ENCODE measurements around the gene HPCAL1.

The HPCAL1 gene

DNA sequence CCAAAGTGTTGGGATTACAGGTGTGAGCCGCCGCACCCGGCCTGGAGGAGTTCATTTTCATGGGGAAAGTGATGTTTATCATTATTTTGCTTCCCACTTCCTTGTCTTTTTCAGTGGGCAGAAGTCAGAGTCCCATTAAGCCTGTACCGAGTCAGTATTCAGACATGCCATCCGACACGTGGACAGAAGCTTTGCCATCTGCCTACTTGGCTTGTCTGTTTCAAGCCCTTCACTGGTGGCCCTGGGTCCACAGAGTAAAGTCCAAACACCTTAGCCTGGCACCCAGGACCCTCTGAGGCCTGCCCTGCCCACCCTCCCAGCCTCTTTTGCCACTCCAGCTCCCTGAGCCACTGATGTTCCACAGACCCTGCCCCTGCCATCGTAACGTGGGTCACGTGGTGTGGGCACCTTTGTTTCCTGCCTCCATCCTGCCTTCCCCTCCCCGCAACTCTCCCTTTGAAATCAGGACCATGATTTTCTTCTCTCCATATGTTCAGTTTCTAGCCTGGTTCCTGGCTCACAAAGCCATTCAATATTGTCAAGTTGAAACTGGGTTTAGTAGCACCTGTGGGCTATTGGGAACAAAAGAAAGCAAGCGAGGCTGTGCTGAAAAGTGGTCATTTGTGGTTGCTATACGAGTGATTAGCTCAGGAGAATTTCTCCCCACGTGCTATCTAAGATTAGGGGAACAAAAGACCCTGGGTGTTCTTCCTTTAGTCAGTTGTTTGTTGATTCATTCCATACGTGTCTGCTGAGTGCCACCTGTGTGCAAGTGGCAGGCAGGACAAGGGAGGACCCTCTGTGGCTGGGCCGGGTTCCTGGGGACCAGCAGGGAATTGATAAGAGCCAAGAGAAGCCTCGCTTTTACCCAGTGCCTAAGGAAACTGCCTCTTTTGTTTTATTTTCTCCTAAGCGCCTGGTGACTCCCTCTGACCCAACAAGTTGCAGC, 150.5 kb downstream of the HPCAL1 start:
- TF ChIP-seq TCF12 (IDR thresholded peaks at IDR 0.05; ENCODE audit: low read depth) (no peak), EGR1 (IDR thresholded peaks at IDR 0.05) (no peak), ZBTB7A (IDR thresholded peaks at IDR 0.05; ENCODE audit: low read depth) (no peak), CEBPB (IDR thresholded peaks at IDR 0.05) (no peak), YY1 (IDR thresholded peaks at IDR 0.05; ENCODE audit: low read depth) (no peak), TAF1 (IDR thresholded peaks at IDR 0.05; ENCODE audit: low read depth) (no peak), USF1 (IDR thresholded peaks at IDR 0.05) (no peak), CREB1 (IDR thresholded peaks at IDR 0.05; ENCODE audit: low read depth) (no peak), RAD21 (IDR thresholded peaks at IDR 0.05; ENCODE audit: low read depth) (no peak), TEAD4 (IDR thresholded peaks at IDR 0.05) (no peak), MAX (IDR thresholded peaks at IDR 0.05) (no peak), REST (IDR thresholded peaks at IDR 0.05; ENCODE audit: low read depth) (no peak), EP300 (IDR thresholded peaks at IDR 0.05; ENCODE audit: borderline replicate concordance) (no peak)

DNA sequence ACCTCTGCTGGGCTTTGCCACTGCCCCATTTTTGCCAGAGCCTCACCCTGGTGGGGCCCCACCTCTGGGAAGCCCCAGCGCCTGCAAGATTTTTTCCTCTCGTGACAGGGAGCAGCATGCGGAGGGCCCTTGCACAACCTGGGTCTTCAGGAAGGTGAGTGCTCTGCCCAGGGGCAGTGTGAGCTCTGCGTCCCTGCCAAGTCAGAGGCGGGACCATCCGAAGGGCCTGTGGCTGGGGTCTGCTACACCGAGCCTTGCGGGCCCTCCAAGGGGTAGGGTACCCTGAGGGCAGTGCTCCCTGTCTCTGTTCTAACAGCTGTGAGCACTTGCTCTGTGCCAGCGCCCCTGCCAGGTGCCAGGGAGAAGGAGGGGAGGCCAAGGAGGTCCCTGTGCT, 151.2 kb downstream of the HPCAL1 start:
- TF ChIP-seq RAD21 (IDR thresholded peaks at IDR 0.05; ENCODE audit: low read depth) (no peak), MAX (IDR thresholded peaks at IDR 0.05) (no peak), ZBTB7A (IDR thresholded peaks at IDR 0.05; ENCODE audit: low read depth) (no peak), TEAD4 (IDR thresholded peaks at IDR 0.05) (no peak), USF1 (IDR thresholded peaks at IDR 0.05) (no peak), NFIC (IDR thresholded peaks at IDR 0.05) (no peak)

- TF ChIP-seq FOXM1 (IDR thresholded peaks at IDR 0.05; ENCODE audit: borderline replicate concordance, low read depth) (no peak), REST (IDR thresholded peaks at IDR 0.05; ENCODE audit: low read depth) (no peak)
These were observed 151.8 kb downstream of the HPCAL1 start for GRCh38 chr2:10454505-10454904.

DNA sequence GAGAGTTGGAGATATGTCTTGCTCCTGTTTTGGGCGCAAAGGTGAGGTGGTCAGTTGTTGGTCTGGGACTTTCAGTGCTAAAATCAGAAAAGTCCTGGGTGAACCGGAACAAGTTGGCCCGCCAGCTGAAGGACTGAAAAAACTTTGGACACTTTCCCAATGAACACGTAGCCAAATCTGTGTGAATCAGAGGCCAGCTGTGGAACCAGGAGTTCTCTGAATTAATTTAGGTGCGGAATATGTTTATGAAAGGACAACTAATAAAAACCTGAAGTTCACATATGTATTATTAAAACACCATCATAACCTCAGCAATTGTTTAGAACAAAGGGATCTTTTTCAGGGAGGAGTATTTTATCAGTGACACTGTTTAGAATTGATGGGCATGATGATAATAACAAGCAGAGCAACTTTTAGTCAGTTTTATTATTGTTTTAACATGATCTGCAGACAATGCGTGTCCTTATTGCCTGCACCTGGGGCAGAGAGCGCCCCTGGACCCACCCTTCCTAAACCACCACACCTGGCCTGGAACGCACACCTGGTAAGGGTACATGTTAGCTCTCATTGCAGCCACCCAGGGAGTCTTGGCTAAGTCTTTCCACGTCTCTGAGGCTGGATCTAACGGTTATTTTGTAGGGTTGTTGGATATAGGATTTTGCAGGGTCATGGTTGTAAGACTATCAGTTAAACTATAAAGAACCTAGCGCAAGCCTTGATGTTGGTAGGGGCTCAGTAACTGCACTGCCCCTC, 155.3 kb downstream of the HPCAL1 start:
- TF ChIP-seq CREB1 (IDR thresholded peaks at IDR 0.05; ENCODE audit: low read depth) (no peak), ZBTB7A (IDR thresholded peaks at IDR 0.05; ENCODE audit: low read depth) (no peak), EP300 (IDR thresholded peaks at IDR 0.05; ENCODE audit: borderline replicate concordance) (no peak), TCF12 (IDR thresholded peaks at IDR 0.05; ENCODE audit: low read depth) (no peak), MAX (IDR thresholded peaks at IDR 0.05) (no peak), RAD21 (IDR thresholded peaks at IDR 0.05; ENCODE audit: low read depth) (no peak), FOXM1 (IDR thresholded peaks at IDR 0.05; ENCODE audit: borderline replicate concordance, low read depth) (no peak), CEBPB (IDR thresholded peaks at IDR 0.05) (no peak), REST (IDR thresholded peaks at IDR 0.05; ENCODE audit: low read depth) (no peak), USF1 (IDR thresholded peaks at IDR 0.05) (no peak), EGR1 (IDR thresholded peaks at IDR 0.05) (no peak), NFIC (IDR thresholded peaks at IDR 0.05) (no peak), TEAD4 (IDR thresholded peaks at IDR 0.05) (no peak)
